NB4 (cell line): Measurements from ENCODE around the gene RHEBL1.

Source experiments
- DNase-seq: peaks from one replicate; pipeline ENCODE4 v3.0.0; 2010; ENCODE audit warnings: low read depth
- H3K4me3 ChIP-seq: one replicate; pipeline ENCODE4 v1.5.1; 2011; ENCODE audit warnings: mild to moderate bottlenecking, low read depth, low read length, moderate library complexity
- CTCF ChIP-seq: IDR thresholded peaks from one replicate; pipeline ENCODE4 v1.5.1; 2012; ENCODE audit warnings: low read depth, low read length
- MAX ChIP-seq: IDR thresholded peaks from 2 replicates; pipeline ENCODE4 v1.6.1; 2011; ENCODE audit warnings: low read depth, low read length
- MYC ChIP-seq: IDR thresholded peaks from 2 replicates; pipeline ENCODE4 v1.6.1; 2011; ENCODE audit warnings: low read depth, low read length
- POLR2A ChIP-seq: IDR thresholded peaks from 2 replicates; pipeline ENCODE4 v1.6.1; 2011; ENCODE audit warnings: mild to moderate bottlenecking; ENCODE audit not compliant: insufficient read length; ENCODE audit errors: extremely low read depth

The RHEBL1 gene

GRCh38 chr12:49054524-49054923 is 15.3 kb downstream of the RHEBL1 start:
- TF ChIP-seq CTCF (no peak), POLR2A (no peak), MYC (no peak), MAX (no peak)
- peak overlapping the region; percentile 81 for H3K4me3 ChIP-seq
- no peak for DNase-seq

GRCh38 chr12:49054096-49054495 is 15.7 kb downstream of the RHEBL1 start:
- H3K4me3 ChIP-seq = no peak overlapping the region
- DNase-seq = no peak
- TF ChIP-seq POLR2A (no peak), MYC (no peak)

DNA sequence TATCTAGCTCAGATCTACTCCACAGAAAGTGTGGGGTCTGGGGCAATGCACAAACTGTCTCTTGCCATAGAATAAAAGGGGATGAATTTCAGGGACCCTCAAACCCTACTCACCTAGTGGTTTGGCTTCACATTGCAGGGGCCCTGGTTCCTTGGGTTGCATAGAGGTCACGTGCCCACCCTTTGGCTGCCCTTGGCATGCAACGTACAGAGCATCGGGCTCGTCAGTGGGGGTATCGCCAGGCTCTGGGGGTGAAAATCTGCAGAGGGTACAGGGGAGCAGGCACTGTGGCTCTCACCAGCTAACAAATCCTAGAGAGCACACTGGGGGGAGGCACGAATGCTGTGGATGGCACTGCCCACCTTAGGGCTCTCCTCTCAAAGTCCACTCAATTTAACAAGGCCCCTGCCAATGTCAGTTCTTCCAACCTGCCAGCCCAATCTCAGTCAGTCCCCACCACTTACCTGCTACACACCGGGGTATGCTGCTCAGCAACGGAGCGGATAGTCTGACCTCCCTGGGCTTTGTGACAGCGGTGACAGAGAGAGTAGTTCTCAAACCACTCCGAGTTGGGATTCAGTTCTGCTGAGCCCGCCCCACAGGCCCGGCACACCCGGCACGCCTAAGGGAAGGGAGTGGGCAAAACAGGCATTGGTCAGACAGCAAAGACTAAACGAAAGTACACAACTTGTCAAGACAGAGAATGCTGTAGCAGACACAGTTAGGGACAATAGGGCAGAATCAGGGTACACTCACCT is 17.1 kb downstream of the RHEBL1 start:
- DNase-seq = no peak
- H3K4me3 ChIP-seq = no peak overlapping the region
- TF ChIP-seq MYC = no peak
- TF ChIP-seq POLR2A = no peak
- TF ChIP-seq CTCF = no peak
- TF ChIP-seq MAX = no peak

- no peak for DNase-seq
- no peak for TF ChIP-seq POLR2A
- no peak for TF ChIP-seq MAX
- TF ChIP-seq MYC = no peak
- no peak for TF ChIP-seq CTCF
- H3K4me3 ChIP-seq = no peak overlapping the region
Measured at GRCh38 chr12:49051777-49052438, 17.9 kb downstream of the RHEBL1 start.

- DNase-seq = no peak
- no peak for TF ChIP-seq MYC
- no peak for TF ChIP-seq MAX
Measured at GRCh38 chr12:49051373-49051764, 18.4 kb downstream of the RHEBL1 start.

DNA sequence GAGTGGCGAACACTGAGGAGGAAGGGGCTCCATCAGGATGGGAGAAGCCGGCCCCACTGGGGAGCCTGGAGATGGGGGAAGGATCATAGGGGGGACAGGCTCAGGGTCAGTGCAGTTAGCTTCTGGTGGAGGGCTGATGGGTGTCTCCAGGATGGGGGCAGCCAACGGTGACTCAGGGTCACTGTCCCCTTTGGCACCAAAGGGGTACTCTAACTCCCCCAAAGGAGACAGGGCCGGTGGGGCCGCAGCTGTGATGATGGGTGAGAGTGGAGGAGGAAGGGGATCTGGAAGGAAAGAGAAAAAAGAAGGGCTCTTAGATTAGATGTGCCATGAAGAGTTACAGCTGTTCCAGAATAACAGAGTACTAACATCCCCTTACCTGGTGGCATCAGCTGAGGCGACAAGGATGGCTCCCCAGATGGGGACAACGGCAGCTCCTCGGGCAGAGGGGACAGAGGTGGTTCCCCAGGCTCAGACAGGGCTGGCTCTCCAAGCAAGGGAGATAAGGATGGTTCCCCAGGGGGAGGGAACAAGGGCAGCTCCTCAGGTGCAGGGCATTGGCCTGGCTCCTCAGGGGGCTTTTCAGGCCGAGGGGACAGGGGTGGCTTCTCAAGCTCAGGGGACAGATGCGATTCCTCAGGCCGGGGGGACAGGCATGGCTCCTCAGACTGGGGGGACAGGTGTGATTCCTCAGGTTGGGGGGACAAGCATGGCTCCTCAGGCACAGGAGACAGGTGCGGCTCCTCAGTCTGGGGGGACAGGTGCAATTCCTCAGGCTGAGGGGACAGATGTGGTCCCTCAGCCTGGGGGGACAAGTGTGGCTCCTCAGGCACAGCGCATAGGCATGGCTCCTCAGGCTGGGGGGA is 19.0 kb downstream of the RHEBL1 start:
- H3K4me3 ChIP-seq = no peak overlapping the region
- TF ChIP-seq MYC = no peak
- no peak for TF ChIP-seq POLR2A
- no peak for TF ChIP-seq MAX
- TF ChIP-seq CTCF = no peak
- DNase-seq = no peak

More at GRCh38 chr12:49051373-49051764, 18.4 kb downstream of the RHEBL1 start:
- H3K4me3 ChIP-seq = no peak overlapping the region
